ENCODE results near the gene NLGN1.
"Not testable (repeated sequence)": the region's sequence is repeated elsewhere in the genome, so short reads cannot be mapped to it uniquely, and the experiment has no call there.

Gene NLGN1

GRCh38 chr3:173439004-173439403 is 41.5 kb downstream of the NLGN1 start:
- Histone ChIP-seq H4K20me1 (ENCODE audit: insufficient read depth, low read length) (no peaks in the 10 kb centered on the region; the same call in 1 of the 2 replicates), H3K4me1 (ENCODE audit: insufficient read depth, low read length, severe bottlenecking) (no peaks in the 10 kb centered on the region), H3F3A (ENCODE audit: insufficient read depth, low read length) (no peaks in the 10 kb centered on the region), H3K27me3 (ENCODE audit: insufficient read depth, low read length) (no peaks in the 10 kb centered on the region), H3K79me2 (ENCODE audit: insufficient read depth, low read length) (no peaks in the 10 kb centered on the region), H3K9me3 (ENCODE audit: low read length) (no peaks in the 10 kb centered on the region), H3K4me2 (ENCODE audit: low read length) (no peak overlapping the region), H2AFZ (ENCODE audit: low read length) (no peak overlapping the region), H3K27ac (ENCODE audit: low read depth, low read length, poor library complexity, severe bottlenecking) (no peak overlapping the region), H3K9me2 (ENCODE audit: low read depth, low read length) (no peaks in the 10 kb centered on the region), H3K4me3 (ENCODE audit: low read depth, low read length, poor library complexity, severe bottlenecking) (no peak overlapping the region), H3K36me3 (ENCODE audit: insufficient read depth, low read length) (no peaks in the 10 kb centered on the region), H3K9ac (ENCODE audit: low read length) (no peak overlapping the region)
- TF ChIP-seq, protein P1, sequence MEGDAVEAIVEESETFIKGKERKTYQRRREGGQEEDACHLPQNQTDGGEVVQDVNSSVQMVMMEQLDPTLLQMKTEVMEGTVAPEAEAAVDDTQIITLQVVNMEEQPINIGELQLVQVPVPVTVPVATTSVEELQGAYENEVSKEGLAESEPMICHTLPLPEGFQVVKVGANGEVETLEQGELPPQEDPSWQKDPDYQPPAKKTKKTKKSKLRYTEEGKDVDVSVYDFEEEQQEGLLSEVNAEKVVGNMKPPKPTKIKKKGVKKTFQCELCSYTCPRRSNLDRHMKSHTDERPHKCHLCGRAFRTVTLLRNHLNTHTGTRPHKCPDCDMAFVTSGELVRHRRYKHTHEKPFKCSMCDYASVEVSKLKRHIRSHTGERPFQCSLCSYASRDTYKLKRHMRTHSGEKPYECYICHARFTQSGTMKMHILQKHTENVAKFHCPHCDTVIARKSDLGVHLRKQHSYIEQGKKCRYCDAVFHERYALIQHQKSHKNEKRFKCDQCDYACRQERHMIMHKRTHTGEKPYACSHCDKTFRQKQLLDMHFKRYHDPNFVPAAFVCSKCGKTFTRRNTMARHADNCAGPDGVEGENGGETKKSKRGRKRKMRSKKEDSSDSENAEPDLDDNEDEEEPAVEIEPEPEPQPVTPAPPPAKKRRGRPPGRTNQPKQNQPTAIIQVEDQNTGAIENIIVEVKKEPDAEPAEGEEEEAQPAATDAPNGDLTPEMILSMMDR (IDR thresholded peaks at IDR 0.05; ENCODE audit: low read length) = no peak
- TF ChIP-seq EZH2 (IDR thresholded peaks at IDR 0.05; ENCODE audit: borderline replicate concordance, low read length) = no peak

DNA sequence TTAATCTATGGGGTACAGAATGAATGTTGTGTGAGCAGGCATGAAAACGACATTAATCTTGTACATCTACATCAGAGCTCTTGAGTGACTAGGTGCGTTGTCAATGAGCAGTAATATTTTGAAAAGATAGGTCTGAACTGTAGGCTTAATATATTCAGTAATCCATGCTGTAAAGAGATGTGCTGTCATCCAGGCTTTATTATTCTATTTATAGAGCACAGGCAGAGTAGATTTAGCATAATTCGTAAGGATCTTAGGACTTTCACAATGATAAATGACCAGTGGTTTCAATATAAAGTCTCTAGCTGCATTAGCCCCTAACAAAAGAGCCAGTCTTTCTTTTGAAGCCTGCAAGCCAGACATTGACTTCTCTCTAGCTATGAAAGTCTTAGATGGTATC is 43.0 kb downstream of the NLGN1 start:
- Histone ChIP-seq H3K27me3 (ENCODE audit: insufficient read depth, low read length) (no peaks in the 10 kb centered on the region), H4K20me1 (ENCODE audit: insufficient read depth, low read length) (no peaks in the 10 kb centered on the region; the same call in 1 of the 2 replicates), H3K79me2 (ENCODE audit: insufficient read depth, low read length) (no peaks in the 10 kb centered on the region), H3F3A (ENCODE audit: insufficient read depth, low read length) (no peaks in the 10 kb centered on the region), H3K9ac (ENCODE audit: low read length) (no peak overlapping the region), H3K4me3 (ENCODE audit: low read depth, low read length, poor library complexity, severe bottlenecking) (no peak overlapping the region), H3K9me3 (ENCODE audit: low read length) (no peaks in the 10 kb centered on the region), H3K4me1 (ENCODE audit: insufficient read depth, low read length, severe bottlenecking) (no peaks in the 10 kb centered on the region), H3K36me3 (ENCODE audit: insufficient read depth, low read length) (no peaks in the 10 kb centered on the region), H3K4me2 (ENCODE audit: low read length) (no peak overlapping the region), H2AFZ (ENCODE audit: low read length) (no peak overlapping the region), H3K9me2 (ENCODE audit: low read depth, low read length) (no peaks in the 10 kb centered on the region), H3K27ac (ENCODE audit: low read depth, low read length, poor library complexity, severe bottlenecking) (no peak overlapping the region)
- TF ChIP-seq EZH2 (IDR thresholded peaks at IDR 0.05; ENCODE audit: borderline replicate concordance, low read length) = no peak
- TF ChIP-seq, protein P1 (IDR thresholded peaks at IDR 0.05; ENCODE audit: low read length) = no peak

GRCh38 chr3:173451561-173451960 is 54.0 kb downstream of the NLGN1 start:
- not testable (repeated sequence) for H3K27ac ChIP-seq (ENCODE audit: low read depth, low read length, poor library complexity, severe bottlenecking); H3K36me3 ChIP-seq (ENCODE audit: insufficient read depth, low read length); H3K9me2 ChIP-seq (ENCODE audit: low read depth, low read length); H3K4me1 ChIP-seq (ENCODE audit: insufficient read depth, low read length, severe bottlenecking); H2AFZ ChIP-seq (ENCODE audit: low read length); H3K9me3 ChIP-seq (ENCODE audit: low read length); H3F3A ChIP-seq (ENCODE audit: insufficient read depth, low read length); H3K27me3 ChIP-seq (ENCODE audit: insufficient read depth, low read length); H3K4me2 ChIP-seq (ENCODE audit: low read length); H4K20me1 ChIP-seq (ENCODE audit: insufficient read depth, low read length); H3K79me2 ChIP-seq (ENCODE audit: insufficient read depth, low read length); H3K9ac ChIP-seq (ENCODE audit: low read length); H3K4me3 ChIP-seq (ENCODE audit: low read depth, low read length, poor library complexity, severe bottlenecking)

GRCh38 chr3:173463250-173463649 is 65.7 kb downstream of the NLGN1 start:
- no peak overlapping the region for H3K4me2 ChIP-seq (ENCODE audit: low read length)
- H3K9me2 ChIP-seq (ENCODE audit: low read depth, low read length) = no peaks in the 10 kb centered on the region
- H3K79me2 ChIP-seq (ENCODE audit: insufficient read depth, low read length) = no peaks in the 10 kb centered on the region
- H3K9me3 ChIP-seq (ENCODE audit: low read length) = no peaks in the 10 kb centered on the region
- TF ChIP-seq, protein P1 (IDR thresholded peaks at IDR 0.05; ENCODE audit: low read length) = no peak
- no peak for TF ChIP-seq EZH2 (IDR thresholded peaks at IDR 0.05; ENCODE audit: borderline replicate concordance, low read length)
- no peaks in the 10 kb centered on the region for H3K27me3 ChIP-seq (ENCODE audit: insufficient read depth, low read length)
- H3K36me3 ChIP-seq (ENCODE audit: insufficient read depth, low read length) = no peaks in the 10 kb centered on the region
- H3K4me3 ChIP-seq (ENCODE audit: low read depth, low read length, poor library complexity, severe bottlenecking) = no peak overlapping the region
- H3K27ac ChIP-seq (ENCODE audit: low read depth, low read length, poor library complexity, severe bottlenecking) = no peak overlapping the region
- no peaks in the 10 kb centered on the region for H4K20me1 ChIP-seq (ENCODE audit: insufficient read depth, low read length)
- no peaks in the 10 kb centered on the region for H3K4me1 ChIP-seq (ENCODE audit: insufficient read depth, low read length, severe bottlenecking)
- no peak overlapping the region for H3K9ac ChIP-seq (ENCODE audit: low read length)
- no peak overlapping the region for H2AFZ ChIP-seq (ENCODE audit: low read length)
- H3F3A ChIP-seq (ENCODE audit: insufficient read depth, low read length) = no peaks in the 10 kb centered on the region

All from OCI-LY1 (cell line).